Inflammatory macrophage treated with lipopolysaccharide for 4 hours (primary cell): ENCODE results near the gene BCL2L15.
"Not testable (repeated sequence)": the region's sequence is repeated elsewhere in the genome, so short reads cannot be mapped to it uniquely, and the experiment has no call there.

Source experiments
- DNase-seq: peaks from one replicate; pipeline ENCODE4 v3.0.0-alpha.2; 2020

The BCL2L15 gene

DNA sequence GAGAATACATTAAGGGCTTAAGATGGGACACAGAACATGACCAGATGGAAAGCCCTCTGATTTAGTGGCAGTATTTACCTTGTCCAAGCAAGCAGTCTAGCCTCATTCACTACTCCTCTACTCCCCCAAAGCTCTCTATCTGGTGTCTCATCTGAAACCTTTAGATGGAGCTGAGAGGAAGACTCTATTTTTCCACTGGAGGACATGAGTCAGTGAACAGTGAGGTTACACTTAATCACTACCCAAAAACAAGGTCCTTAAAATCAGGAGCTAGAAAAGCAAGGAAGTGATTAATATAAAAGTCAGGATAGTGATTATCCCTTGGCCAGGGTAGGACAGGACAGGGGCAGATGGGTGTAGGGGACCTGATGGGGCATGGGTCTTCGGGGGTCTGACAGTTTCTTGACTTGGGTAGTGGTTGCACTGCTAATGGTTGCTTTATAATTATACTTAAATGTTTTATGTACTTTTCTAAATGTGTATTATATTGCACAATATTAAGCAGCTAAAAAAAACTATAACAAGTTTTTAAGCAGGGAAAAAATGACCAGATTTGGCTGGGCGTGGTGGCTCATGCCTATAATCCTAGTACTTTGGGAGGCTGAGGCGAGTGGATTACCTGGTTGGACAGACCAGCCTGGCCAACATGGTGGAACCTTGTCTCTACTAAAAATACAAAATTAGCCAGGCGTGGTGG, 18.8 kb downstream of the BCL2L15 start:
- peak; percentile 34 for DNase-seq

DNA sequence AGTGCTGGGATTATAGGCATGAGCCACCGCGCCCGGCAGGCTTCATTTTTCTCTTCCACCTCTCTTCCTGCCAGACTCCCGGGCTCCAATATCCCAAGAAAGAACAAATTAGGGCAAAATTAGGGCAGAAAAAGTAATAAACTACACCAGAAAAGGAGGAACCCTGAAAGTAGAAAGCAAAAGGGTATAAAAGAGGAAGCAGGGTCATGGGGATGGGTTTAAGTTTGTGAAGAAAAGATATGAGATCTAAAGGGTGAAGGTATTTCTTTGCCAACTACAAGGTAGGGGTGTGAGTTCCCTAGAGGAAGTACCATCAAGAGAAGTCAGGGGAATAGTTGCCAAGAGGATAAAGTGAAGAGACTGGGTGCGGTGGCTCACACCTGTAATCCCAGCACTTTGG, 25.7 kb downstream of the BCL2L15 start:
- no peak for DNase-seq

DNA sequence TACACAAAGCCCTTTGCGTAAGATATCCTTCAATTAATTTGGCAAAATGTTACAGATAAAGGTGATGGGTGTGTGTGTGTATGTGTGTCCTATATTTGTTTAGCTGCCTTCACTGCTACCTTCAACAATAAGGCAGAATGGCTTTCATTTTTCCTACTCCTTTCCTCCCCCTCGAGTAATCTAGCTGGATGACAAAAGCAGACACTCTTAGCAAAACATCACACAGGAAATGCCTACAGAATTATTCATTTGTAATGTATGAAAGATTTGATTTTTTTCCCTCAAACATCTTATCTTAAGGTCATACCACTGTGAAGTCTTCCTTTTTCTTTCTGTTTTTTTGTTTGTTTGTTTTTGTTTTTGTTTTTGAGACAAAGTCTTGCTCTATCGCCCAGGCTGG, 26.5 kb downstream of the BCL2L15 start:
- peak; percentile 16 for DNase-seq

DNA sequence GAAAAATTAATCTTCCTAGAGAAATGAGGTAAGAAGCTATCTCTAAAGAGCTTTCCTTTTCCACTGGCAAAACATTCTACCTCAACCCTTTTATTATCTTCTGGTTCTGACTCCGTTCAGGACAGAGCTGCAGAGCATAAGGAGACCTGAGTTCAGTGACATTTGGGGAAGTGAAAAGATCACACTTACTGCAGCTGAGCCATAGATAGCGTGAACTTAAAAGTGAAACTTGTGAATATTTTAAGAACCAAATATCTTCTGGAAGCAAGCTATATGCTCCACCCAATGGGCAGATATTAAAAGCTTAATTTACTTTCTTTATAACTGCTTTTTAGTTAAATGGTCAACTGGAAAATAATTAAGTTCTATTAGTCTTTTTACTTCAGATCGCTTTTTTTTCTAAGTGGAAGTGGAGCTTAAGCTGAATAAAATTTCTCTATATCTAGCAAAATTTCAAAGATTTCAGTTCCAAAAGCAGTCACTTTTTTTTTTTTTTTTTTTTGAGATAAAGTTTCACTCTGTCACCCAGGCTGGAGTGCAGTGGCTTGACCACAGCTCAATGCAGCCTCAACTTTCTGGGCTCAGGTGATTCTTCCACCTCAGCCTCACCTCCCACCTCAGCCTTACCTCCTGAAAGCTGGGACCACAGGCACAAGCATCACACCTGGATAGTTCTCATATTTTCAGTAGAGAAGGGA, 27.8 kb downstream of the BCL2L15 start:
- peak; percentile 73 for DNase-seq

DNA sequence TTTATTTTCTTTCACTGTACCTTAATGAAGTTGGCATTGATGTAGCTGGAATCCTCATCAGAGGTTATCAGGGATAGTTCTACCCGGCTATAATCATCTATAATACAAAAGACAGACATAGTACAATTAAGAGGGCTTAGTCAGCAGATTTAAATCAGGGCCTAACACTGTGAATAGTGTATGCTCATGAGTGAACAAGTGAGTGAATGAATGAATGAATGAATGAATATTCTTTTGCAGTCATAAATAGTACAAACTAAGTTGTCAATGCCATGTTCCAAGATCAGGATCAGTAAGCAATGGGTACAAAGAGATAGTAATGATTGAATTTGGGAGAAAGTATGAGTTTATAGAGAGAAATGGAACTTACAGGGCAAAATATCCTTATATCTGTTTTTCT, 28.4 kb downstream of the BCL2L15 start:
- DNase-seq: no peak

DNA sequence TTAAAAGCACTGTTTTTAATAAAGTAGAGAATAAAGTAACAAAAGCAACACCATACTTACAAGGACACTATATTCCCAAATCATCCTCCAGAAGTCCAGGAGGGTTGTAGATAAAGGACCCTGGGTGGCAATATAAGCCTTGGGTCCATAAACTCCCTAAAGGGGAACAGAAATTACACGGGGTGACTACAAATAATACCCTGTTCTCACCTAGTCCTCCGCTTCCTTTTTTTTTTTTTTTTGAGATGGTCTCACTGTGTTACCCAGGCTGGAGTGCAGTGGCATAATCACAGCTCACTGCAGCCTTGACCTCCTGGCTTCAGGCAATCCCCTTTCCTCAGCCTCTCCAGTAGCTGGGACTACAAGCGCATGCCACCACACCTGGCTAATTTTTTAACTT, 29.0 kb downstream of the BCL2L15 start:
- DNase-seq: peak; percentile 13

DNA sequence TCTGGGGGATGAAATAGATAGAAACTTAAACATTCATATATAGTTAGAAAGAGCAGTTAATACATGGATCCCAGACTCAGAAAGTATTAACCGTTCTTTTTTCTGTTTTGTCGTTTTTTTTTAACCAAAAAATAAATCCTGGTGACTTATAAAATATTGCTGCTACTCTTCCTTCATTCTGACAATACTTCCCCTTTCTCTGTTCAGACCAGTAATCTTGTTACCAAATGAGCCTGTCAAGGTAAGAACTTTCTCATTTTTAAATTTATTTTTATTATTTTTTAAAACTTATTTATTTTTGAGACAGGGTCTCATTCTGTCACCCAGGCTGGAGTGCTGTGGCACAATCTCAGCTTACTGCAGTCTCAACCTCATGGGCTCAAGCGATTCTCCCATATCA, 29.6 kb downstream of the BCL2L15 start:
- DNase-seq: peak; percentile 29

DNA sequence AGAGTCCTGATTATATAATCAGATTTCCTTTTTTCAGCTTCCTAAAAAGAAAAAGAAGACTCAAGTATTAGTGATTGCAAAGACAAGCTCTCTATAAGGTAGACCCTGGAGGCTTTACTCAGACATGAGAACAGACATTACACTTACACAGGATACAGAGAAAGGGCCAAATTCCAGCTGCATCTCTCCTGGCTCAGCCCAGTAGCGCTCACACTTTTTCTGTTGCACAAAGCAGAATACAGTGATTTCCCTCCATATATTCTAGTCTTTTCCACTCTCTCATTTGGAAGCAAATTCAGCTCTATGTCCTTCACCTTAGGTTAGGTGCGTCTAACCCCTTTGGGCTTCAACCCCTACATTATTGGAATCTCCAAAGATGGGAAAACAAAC, 31.0 kb downstream of the BCL2L15 start:
- DNase-seq: no peak

DNA sequence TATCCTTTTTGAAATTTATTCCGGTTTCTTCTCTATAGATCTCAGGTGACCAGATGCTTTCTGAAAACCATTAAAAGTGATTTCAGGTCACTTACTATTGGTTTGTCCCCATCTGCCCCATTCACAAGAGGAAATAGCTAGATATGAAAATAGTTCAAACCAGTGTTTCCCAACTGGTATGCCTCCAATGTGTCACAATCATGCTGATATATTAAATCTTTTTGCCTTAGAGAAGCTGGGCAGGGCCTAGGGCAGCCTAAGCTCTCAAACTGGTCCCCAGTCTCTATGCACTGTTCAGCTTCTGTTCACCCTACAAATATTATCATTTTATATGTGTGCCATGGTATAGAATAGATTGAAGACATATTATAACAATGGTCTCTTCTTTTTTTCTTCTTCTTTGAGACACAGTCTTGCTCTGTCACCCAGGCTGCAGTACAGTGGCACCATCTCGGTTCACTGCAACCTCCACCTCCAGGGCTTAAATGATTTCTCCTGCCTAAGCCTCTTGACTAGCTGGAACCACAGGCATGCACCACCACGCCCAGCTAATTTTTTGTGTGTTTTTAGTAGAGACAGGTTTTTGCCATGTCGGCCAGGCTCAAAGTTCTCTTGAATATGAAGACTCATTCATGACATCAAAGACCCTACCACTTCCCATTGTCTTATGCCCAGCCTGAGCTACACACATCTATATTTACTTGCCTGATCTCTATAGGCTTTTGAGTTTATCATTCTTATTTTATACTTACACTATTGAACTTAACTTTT, 31.6 kb downstream of the BCL2L15 start:
- peak; percentile 54 for DNase-seq

DNA sequence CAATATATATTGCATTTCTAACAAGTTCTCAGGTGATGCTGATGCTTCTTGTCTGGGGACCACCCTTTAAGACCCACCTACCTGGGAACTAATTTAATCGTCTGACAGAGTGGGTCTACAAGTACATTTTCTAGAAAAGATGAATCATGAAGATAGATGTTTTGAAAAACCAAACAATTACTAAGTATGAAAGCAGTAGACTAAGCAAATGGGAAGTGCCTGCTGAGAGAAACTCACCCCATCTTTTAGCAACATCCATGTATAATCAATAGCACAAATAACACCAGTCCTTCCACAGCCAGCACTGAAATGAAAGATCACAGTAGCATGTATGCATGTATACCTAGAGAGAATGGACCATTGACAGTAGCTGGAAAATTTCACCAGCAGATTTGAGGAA, 33.1 kb downstream of the BCL2L15 start:
- DNase-seq: no peak

DNA sequence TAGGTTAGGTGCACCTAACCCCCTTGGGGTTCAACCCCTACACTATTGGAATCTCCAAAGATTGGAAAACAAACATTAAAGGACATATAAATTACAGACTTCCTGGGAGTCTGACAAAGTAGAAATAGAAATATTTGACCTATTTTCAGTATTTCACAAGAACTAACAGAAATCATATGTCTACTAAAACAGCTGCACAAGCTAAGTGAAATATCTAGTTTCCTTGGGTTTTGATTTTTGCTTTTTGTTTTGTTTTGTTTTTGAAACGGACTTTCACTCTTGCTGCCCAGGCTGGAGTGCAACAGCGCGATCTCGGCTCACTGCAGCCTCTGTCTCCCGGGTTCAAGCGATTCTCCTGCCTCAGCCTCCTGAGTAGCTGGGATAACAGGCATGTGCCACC, 34.7 kb downstream of the BCL2L15 start:
- DNase-seq: not testable (repeated sequence)

DNA sequence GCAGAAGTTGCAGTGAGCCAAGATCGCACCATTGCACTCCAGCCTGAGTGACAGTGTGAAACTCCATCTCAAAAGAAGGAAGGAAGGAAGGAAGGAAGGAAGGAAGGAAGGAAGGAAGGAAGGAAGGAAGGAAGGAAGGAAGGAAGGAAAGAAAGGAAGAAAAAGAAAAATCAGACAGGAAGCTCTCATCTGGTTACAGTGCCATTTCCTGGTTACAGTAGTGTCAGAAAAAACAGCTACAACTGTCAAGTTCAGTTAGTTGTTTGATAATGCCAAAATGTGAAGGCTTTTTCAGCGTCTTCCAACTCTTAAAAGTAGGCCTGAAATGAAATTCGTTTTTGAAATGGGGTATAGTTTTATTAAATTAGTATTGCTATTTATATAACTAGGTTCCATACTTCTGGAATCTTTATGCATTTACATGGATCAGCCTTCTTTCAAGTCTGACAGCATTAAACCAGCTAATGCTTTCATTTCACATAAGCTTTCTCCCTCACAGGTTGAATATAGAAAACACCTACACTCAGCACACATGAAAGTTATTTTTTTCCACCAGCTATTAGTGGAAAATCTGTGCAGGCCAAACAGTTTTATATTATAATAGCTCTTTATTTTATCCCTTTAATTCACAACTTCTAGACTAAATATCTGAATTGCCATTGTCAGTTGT, 37.1 kb downstream of the BCL2L15 start:
- no peak for DNase-seq

DNA sequence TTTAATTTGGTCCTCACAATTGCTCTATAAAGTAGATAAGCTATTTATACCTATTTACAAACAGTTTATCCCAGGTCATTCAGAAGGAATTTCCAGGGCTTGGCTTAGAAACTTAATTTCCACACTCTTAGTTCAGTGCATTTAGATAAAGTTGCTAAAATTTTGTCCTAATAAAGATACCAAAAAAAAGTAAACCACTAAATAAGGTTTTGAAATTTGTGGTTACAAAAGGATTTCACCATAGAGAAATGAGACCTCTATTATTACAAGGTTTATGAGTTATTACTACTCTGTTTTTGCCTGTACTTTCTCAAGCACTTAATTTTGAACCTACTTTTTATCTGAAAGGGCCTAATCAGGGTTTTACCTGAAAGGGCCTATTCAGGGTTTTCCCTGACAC, 38.3 kb downstream of the BCL2L15 start:
- peak; percentile 58 for DNase-seq

DNA sequence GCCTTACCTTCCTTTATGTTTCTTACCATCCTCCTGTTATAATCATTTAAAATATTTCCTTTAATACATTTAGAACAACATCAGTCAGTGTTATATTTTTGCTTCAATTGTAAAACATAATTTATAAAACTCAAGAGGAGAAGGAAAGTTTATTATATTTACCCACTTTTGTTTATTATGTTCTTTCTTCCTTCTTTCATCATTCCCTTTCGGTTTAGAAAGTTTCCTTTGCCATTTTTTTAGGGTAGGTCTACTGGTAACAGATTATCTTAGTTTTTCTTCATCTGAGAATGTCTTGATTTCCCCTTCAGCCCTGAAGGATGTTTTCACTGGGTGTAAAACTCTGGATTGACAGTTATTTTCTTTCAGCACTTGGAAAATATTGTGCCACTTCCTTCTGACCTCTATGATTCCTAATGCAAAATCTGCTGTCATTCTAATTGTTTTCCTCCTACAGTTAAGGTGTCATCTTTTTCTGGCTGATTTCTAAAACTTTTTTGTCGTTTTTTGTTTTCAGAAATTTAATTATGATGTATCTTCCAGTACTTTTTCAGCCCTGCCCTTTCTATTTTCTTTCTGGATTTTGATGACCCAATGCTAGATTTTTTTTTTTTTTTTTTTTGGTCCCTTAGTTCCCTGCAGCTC, 40.9 kb downstream of the BCL2L15 start:
- no peak for DNase-seq

DNA sequence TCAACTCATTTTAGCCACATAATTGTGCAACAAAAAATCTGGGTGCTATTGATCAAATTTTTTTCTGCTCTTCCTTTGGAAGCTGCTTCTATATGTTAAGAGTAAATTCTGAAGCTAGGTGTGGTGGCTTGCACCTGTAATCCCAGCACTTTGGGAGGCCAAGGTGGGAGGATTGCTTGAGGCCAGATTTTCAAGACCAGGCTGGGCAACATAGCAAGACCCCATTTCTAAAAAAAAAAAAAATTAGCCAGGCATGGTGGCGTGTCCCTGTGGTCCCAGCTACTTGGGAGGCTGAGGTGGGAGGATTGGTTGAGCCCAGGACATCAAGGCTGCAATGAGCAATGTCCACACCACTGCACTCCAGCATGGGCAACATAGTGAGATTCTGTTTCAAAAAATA, 50.8 kb downstream of the BCL2L15 start:
- DNase-seq: no peak

DNA sequence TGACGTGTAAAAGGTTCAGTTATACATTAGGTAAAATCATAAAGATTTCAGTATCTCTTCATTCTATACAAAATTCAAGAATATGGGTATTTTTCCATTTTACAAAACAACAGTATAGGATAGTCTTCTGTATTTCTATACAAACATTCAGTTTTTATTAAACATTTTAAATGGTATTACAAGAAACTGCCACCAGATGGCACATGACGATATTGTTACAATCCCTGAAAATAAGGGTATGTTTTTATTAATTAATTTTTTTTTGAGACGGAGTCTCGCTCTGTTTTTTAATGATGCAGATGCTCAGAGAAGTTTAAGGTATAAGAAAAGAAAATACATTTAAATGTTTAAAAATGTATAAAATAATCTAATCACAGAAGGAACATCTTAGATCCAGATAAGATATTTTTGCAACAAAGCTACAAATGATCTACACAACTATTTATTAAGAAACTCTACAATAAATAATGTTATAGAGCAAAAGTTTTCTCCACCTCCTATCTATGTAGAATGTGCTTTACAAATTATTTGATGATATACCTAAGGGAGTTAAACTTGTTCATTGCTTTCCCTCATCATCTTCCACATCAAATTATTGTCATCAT, 51.6 kb downstream of the BCL2L15 start:
- peak; percentile 57 for DNase-seq

DNA sequence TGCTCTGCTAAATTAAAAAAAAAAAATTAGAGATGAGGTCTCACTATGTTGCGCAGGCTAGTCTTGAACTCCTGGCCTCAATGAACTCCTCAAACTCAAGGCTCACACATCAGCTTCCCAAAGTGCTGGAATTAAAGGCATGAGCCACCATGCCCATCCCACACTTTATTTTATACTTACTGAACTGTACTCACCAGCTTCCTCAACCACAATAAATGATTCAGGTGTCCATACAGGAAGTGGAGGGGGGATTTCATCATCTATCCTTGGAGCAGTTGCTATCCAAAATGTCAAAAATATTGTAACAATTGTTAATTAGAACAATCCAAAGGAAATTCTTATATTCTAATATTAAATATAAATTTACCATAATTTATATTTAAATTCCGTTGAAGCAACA, 52.7 kb downstream of the BCL2L15 start:
- no peak for DNase-seq
